Measurements from ENCODE around the gene TMPRSS12. TPM values are rescaled to one million over a fixed set of nuclear protein-coding genes. Genes with fewer than 3 reads are reported as not detected.
"Not testable (repeated sequence)": the region's sequence is repeated elsewhere in the genome, so short reads cannot be mapped to it uniquely, and the experiment has no call there.

The TMPRSS12 gene
- total and polyA plus RNA-seq, 2 of the 13 experiments (the other 11 are each of a cell fraction or from before 2014, with no cell fraction given): not detected

GRCh38 chr12:50926932-50927331, 84.2 kb downstream of the TMPRSS12 start:
- Histone ChIP-seq H3K27ac (ENCODE audit: extremely low read length, insufficient read depth, low read length) (peak overlapping the region; percentile 82), H3K79me2 (ENCODE audit: insufficient read depth, low read length) (peaks cover 62% of the 10 kb centered on the region), H3K4me2 (ENCODE audit: low read depth, low read length) (peak overlapping the region; percentile 88), H3K4me1 (ENCODE audit: insufficient read depth, low read length) (peaks cover 71% of the 10 kb centered on the region), H3K9ac (ENCODE audit: insufficient read depth, low read depth, low read length) (peak overlapping the region; percentile 88), H3K4me3 (replicated peaks in 1 of 3; ENCODE audit: insufficient read depth in 1 of 3, low read depth in 2 of 3, low read length in 3 of 3) (peak overlapping the region; percentile 70 to 85 (median 85))
- H4K20me1 ChIP-seq (ENCODE audit: insufficient read depth, low read length); H3K9me3 ChIP-seq (ENCODE audit: low read length); in situ Hi-C loops (cut with HindIII; ENCODE audit: extremely low pct_ligation_motif_present, low pct_unique_long_range_greater_than_20kb); BruUV-seq (replicated peaks); H3K36me3 ChIP-seq (replicated peaks in 1 of 2; ENCODE audit: control insufficient read depth in 1 of 2, insufficient read depth in 2 of 2, low read length in 2 of 2); H3K27me3 ChIP-seq (ENCODE audit: control insufficient read depth in 1 of 2, insufficient read depth in 2 of 2, low read length in 2 of 2); CTCF ChIA-PET (ENCODE audit: low intra/inter-chr PET ratio, low total read pairs); H2AFZ ChIP-seq (ENCODE audit: low read length): not testable (repeated sequence)
- 7% methylated on average over 3 of the region's 3 CpGs for WGBS (ENCODE audit: low lambda C conversion rate)
- POLR2A ChIA-PET: interaction anchor here (0.7 to 2.9 kb wide), 5 partner anchors 55 to 101 kb away, joined by 3 to 19 read pairs (median 4); partner anchors contain the start of gene SLC11A2
- FAIRE-seq (peak; percentile 63), DNase-seq (ENCODE audit: low spot score) (peak; percentile 54), ATAC-seq (peak; percentile 65)
- intact Hi-C loops (cut with micrococcal nuclease; ENCODE audit: unreplicated experiment): loop anchor here (5.0 to 10.0 kb wide), 2 partner anchors 100 to 162 kb away; partner anchors contain the start of gene ATF1
- TF ChIP-seq TFAP4 (IDR thresholded peaks at IDR 0.05; ENCODE audit: borderline replicate concordance, low read depth) (peak; percentile 87), DMAP1 (CRISPR knock-in tag; IDR thresholded peaks at IDR 0.05) (peak; percentile 72), FOXP4 (CRISPR knock-in tag; IDR thresholded peaks at IDR 0.05) (peak; percentile 65; the same call in 1 of the 2 replicates), PAXIP1 (CRISPR knock-in tag; conservative IDR thresholded peaks at IDR 0.05) (peak; percentile 70), SPEN (CRISPR knock-in tag; IDR thresholded peaks at IDR 0.05; ENCODE audit: low read depth) (peak; percentile 60; the same call in 1 of the 2 replicates), RXRA (CRISPR knock-in tag; IDR thresholded peaks at IDR 0.05) (peak; percentile 38; the same call in 1 of the 2 replicates), ZNF362 (CRISPR knock-in tag; IDR thresholded peaks at IDR 0.05; ENCODE audit: borderline replicate concordance) (peak; percentile 56; the same call in 1 of the 2 replicates), ZNF414 (CRISPR knock-in tag; IDR thresholded peaks at IDR 0.05) (peak; percentile 31; the same call in 1 of the 2 replicates), SALL1 (CRISPR knock-in tag; IDR thresholded peaks at IDR 0.05) (peak; percentile 95), NR2C2 (CRISPR knock-in tag; IDR thresholded peaks at IDR 0.05; ENCODE audit: borderline replicate concordance) (0 out of 2 replicates have a peak, but pooled peaks have one; percentile 28), GABPB1 (CRISPR knock-in tag; IDR thresholded peaks at IDR 0.05) (peak; percentile 42; the same call in 1 of the 2 replicates), ZNF264 (CRISPR knock-in tag; IDR thresholded peaks at IDR 0.05) (0 out of 2 replicates have a peak, but pooled peaks have one; percentile 42), ZBTB33 (CRISPR knock-in tag; IDR thresholded peaks at IDR 0.05) (0 out of 2 replicates have a peak, but pooled peaks have one; percentile 20)
